Naive thymus-derived CD4-positive, alpha-beta T cell (primary cell): ENCODE results near the gene USP27X. TPM values are rescaled to one million over a fixed set of nuclear protein-coding genes. Genes with fewer than 3 reads are reported as not detected.

ENCODE experiments used
- ATAC-seq: fragments of 150-1000 bp; cut with Tn5 transposase; 2 replicates; pipeline ENCODE4 v1.10.0; 2021; ENCODE audit warnings: mild to moderate bottlenecking, moderate library complexity
- CTCF ChIA-PET: fragments of 350-600 bp; sonication (Branson Sonifier 250); formaldehyde crosslinking; loops from one replicate; lab custom pipeline; 2021; ENCODE audit warnings: antibody characterized with exemption; lab: Charles Lee
- POLR2A ChIA-PET: fragments of 350-600 bp; sonication (Branson Sonifier 250); formaldehyde crosslinking; loops from one replicate; lab custom pipeline; 2021; ENCODE audit warnings: antibody characterized with exemption, inconsistent platforms; lab: Charles Lee
- DNase-seq, 9 donors: peaks; one replicate each; pipeline versions ENCODE4 v3.0.0 to v3.0.0-alpha.2; 2020 to 2022; ENCODE audit warnings: mixed read lengths in 1 of 9
- H3K27ac ChIP-seq: one replicate; pipeline ENCODE4 v1.7.0; 2013; ENCODE audit warnings: mild to moderate bottlenecking, low read depth, low read length, moderate library complexity
- H3K27me3 ChIP-seq, 2 donors: one replicate each; pipeline ENCODE4 v1.7.0; 2013; ENCODE audit warnings: low read length in 2 of 2, mild to moderate bottlenecking in 2 of 2, moderate library complexity in 2 of 2; ENCODE audit not compliant: control insufficient read depth in 2 of 2, insufficient read depth in 2 of 2
- H3K36me3 ChIP-seq, 3 experiments: 1 replicate in 2 of 3; 2 replicates in 1 of 3; pipeline ENCODE4 v1.7.0; 2013; ENCODE audit warnings: low read length in 3 of 3, mild to moderate bottlenecking in 3 of 3, moderate library complexity in 1 of 3; ENCODE audit not compliant: insufficient read depth in 3 of 3, control insufficient read depth in 2 of 3
- H3K4me1 ChIP-seq, 2 donors: one replicate each; pipeline ENCODE4 v1.7.0; 2013; ENCODE audit warnings: low read length in 2 of 2, mild to moderate bottlenecking in 2 of 2, moderate library complexity in 1 of 2; ENCODE audit not compliant: control insufficient read depth in 2 of 2, insufficient read depth in 2 of 2
- H3K4me3 ChIP-seq: 2 replicates; pipeline ENCODE4 v1.7.0; 2013; ENCODE audit warnings: mild to moderate bottlenecking, low read length
- H3K9me3 ChIP-seq, 3 experiments: 1 replicate in 2 of 3; 2 replicates in 1 of 3; pipeline ENCODE4 v1.7.0; 2013; ENCODE audit warnings: low read length in 3 of 3; ENCODE audit not compliant: control insufficient read depth in 2 of 3
- H3K27ac Mint-ChIP-seq, 9 donors: one replicate each; pipeline ENCODE4 v1.8.0; 2020 to 2022; ENCODE audit warnings: mixed read lengths in 9 of 9, mild to moderate bottlenecking in 8 of 9, moderate library complexity in 5 of 9, inconsistent platforms in 2 of 9
- H3K27me3 Mint-ChIP-seq, 5 donors: one replicate each; pipeline ENCODE4 v1.8.0; 2021 to 2022; ENCODE audit warnings: mixed read lengths in 5 of 5, mild to moderate bottlenecking in 1 of 5
- H3K36me3 Mint-ChIP-seq, 5 donors: one replicate each; pipeline ENCODE4 v1.8.0; 2020 to 2022; ENCODE audit warnings: mixed read lengths in 5 of 5, mild to moderate bottlenecking in 3 of 5, inconsistent platforms in 1 of 5
- H3K4me1 Mint-ChIP-seq, 7 donors: one replicate each; pipeline ENCODE4 v1.8.0; 2020 to 2022; ENCODE audit warnings: mixed read lengths in 7 of 7, mild to moderate bottlenecking in 3 of 7, inconsistent platforms in 1 of 7
- H3K4me3 Mint-ChIP-seq, 10 donors: one replicate each; pipeline ENCODE4 v1.8.0; 2020 to 2022; ENCODE audit warnings: mild to moderate bottlenecking in 10 of 10, mixed read lengths in 10 of 10, moderate library complexity in 6 of 10, inconsistent platforms in 2 of 10
- H3K9me3 Mint-ChIP-seq, 11 donors: one replicate each; pipeline ENCODE4 v1.8.0; 2020 to 2022; ENCODE audit warnings: mixed read lengths in 11 of 11, mild to moderate bottlenecking in 4 of 11, inconsistent platforms in 1 of 11, moderate library complexity in 1 of 11
- intact Hi-C, 2 donors: fragments of 100-400 bp; cut with micrococcal nuclease; formaldehyde crosslinking; loops; one replicate each; pipeline ENCODE4 v1.15.1; 2023
- polyA plus RNA-seq, 2 donors: library from polyadenylated mRNA; unstranded; fragments of 300-500 nt; fragmentation: Illumina TruSeq; gene quantifications; one replicate each; pipeline ENCODE4 v1.2.3, GENCODE V29; 2021
- total RNA-seq, 6 experiments: library from RNA in 5 of 6; stranded (reverse) in 5 of 6; gene quantifications; 1 replicate in 5 of 6; 2 replicates in 1 of 6; pipeline ENCODE4 v1.2.3 and lab custom pipeline; 2021 to 2026

The USP27X gene
- total RNA-seq (1 to 10 TPM; 1.8 to 9.4 (median 3.8) TPM), polyA plus RNA-seq (1 to 10 TPM in 1 of 2 donors, under 1 TPM in 1; 0.97 to 1.2 TPM), total RNA-seq (lab: John Stamatoyannopoulos, UW) (5.0 reads per million, percentile 24 among the genes with 10 or more reads in this experiment)

GRCh38 chrX:49878834-49879655 is at the start of gene USP27X:
USP27X (plus strand) TSS chrX:49879484; CDS start chrX:49880308, 824 bp downstream.
- ATAC-seq: peak; percentile 96
- H3K9me3 Mint-ChIP-seq: no peaks in the 10 kb centered on the region
- H3K27ac Mint-ChIP-seq: peak within 1 kb of the TSS; percentile 63 to 89 (median 74)
- no peaks in the 10 kb centered on the region for H3K27me3 Mint-ChIP-seq
- H3K4me3 ChIP-seq: peak within 1 kb of the TSS; percentile 60
- CTCF ChIA-PET: interaction anchor here (0.9 to 1.3 kb wide), 2 partner anchors 38 to 43 kb away, joined by 3 to 5 read pairs; partner anchors contain the start of gene CLCN5
- peak; percentile 60 to 82 (median 71) for DNase-seq
- peak within 1 kb of the TSS; percentile 81 to 91 (median 86) for H3K4me3 Mint-ChIP-seq
- H3K36me3 ChIP-seq: no peaks in the 10 kb centered on the region
- peaks cover 0 to under 1% (median 0%) of the 10 kb centered on the region in 5 donors for H3K36me3 Mint-ChIP-seq
- H3K27me3 ChIP-seq: no peaks in the 10 kb centered on the region
- POLR2A ChIA-PET: no interaction called here
- H3K27ac ChIP-seq: peak within 1 kb of the TSS; percentile 65
- H3K4me1 ChIP-seq: peaks cover 10 to 19% of the 10 kb centered on the region in 2 donors
- H3K4me1 Mint-ChIP-seq: peaks cover 6 to 47% (median 36%) of the 10 kb centered on the region in 7 donors
- intact Hi-C loops: loop anchor here (1.0 to 5.0 kb wide), 7 partner anchors 43 to 1518 kb away; partner anchors contain the start of genes CLCN5 (in 2 of the 2), CCNB3 (in 1 of the 2), MAGIX (in 1 of the 2) and PPP1R3F (in 1 of the 2)
- no peaks in the 10 kb centered on the region for H3K9me3 ChIP-seq

DNA sequence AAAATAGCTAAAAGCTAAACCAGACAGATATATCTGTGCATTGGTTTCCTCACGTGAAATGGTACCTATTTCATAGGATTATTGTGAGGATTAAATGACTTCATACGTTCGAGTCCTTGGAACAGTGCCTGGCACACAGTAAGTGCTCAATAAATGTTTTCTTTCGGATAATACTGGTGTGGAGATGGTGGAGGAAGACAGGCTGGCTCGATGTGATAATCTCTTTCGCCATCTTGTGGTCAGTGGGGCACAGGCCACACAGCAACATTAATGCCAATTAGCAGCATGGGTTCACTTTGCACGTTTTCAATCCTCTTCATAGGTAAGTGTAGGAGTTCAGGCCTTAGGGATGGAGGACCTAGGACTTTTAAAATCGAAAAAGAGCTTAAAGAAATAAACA is 40.9 kb upstream of the USP27X start:
- DNase-seq: peak in 1 of 9 donors; percentile 1

DNA sequence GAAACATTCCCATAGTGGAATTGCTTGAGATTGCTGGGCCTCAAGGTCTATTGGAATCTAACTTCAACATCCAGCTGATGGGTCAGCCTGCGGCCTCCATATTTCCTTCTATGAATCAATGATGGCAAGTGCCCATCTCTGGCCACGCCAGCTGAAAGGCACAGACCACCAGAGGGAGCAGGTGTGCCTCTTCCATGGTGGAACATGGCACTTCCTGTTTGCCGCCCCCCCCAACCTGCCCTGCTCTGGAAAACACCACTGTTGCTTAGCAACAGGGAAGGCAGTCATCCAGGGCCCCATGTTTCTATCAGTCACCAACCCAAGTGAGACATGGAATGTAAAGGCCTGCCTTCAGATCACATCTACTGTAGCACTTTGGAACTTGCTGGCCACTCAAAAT is 38.6 kb upstream of the USP27X start:
- H3K27me3 ChIP-seq: no peaks in the 10 kb centered on the region
- ATAC-seq: peak; percentile 67
- no peak overlapping the region for H3K4me3 ChIP-seq
- H3K27me3 Mint-ChIP-seq: no peaks in the 10 kb centered on the region
- ChIA-PET CTCF (no interaction called here), POLR2A (no interaction called here)
- intact Hi-C loops: no loop called here
- no peaks in the 10 kb centered on the region for H3K4me1 Mint-ChIP-seq
- H3K27ac Mint-ChIP-seq: peak overlapping the region in 1 of 9 donors; percentile 29
- peak in 6 of 9 donors; percentile 1 to 51 (median 28) for DNase-seq
- no peak overlapping the region for H3K4me3 Mint-ChIP-seq
- no peaks in the 10 kb centered on the region for H3K4me1 ChIP-seq
- no peaks in the 10 kb centered on the region for H3K9me3 Mint-ChIP-seq
- H3K27ac ChIP-seq: no peak overlapping the region
- H3K9me3 ChIP-seq: no peaks in the 10 kb centered on the region
- no peaks in the 10 kb centered on the region for H3K36me3 Mint-ChIP-seq
- no peaks in the 10 kb centered on the region for H3K36me3 ChIP-seq

More for the DNA sequence above, 40.9 kb upstream of the USP27X start:
- no peaks in the 10 kb centered on the region for H3K9me3 Mint-ChIP-seq
- H3K4me3 Mint-ChIP-seq: no peak overlapping the region
- Histone ChIP-seq H3K27me3 (no peaks in the 10 kb centered on the region), H3K36me3 (no peaks in the 10 kb centered on the region), H3K4me1 (no peaks in the 10 kb centered on the region), H3K4me3 (no peak overlapping the region), H3K27ac (no peak overlapping the region), H3K9me3 (no peaks in the 10 kb centered on the region)
- intact Hi-C loops: no loop called here
- ATAC-seq: peak; percentile 36
- no peaks in the 10 kb centered on the region for H3K4me1 Mint-ChIP-seq
- peaks cover 0 to 2% (median 0%) of the 10 kb centered on the region in 5 donors for H3K27me3 Mint-ChIP-seq
- ChIA-PET POLR2A (no interaction called here), CTCF (no interaction called here)
- no peak overlapping the region for H3K27ac Mint-ChIP-seq
- no peaks in the 10 kb centered on the region for H3K36me3 Mint-ChIP-seq

- no peaks in the 10 kb centered on the region for H3K27me3 ChIP-seq
- H3K27ac ChIP-seq: no peak overlapping the region
- DNase-seq: no peak
- no peak overlapping the region for H3K4me3 Mint-ChIP-seq
- H3K9me3 ChIP-seq: no peaks in the 10 kb centered on the region
- CTCF ChIA-PET: no interaction called here
- H3K4me1 ChIP-seq: no peaks in the 10 kb centered on the region
- intact Hi-C loops: no loop called here
- POLR2A ChIA-PET: no interaction called here
- no peaks in the 10 kb centered on the region for H3K27me3 Mint-ChIP-seq
- no peaks in the 10 kb centered on the region for H3K4me1 Mint-ChIP-seq
- no peak overlapping the region for H3K4me3 ChIP-seq
- no peaks in the 10 kb centered on the region for H3K36me3 ChIP-seq
- no peak overlapping the region for H3K27ac Mint-ChIP-seq
- H3K9me3 Mint-ChIP-seq: no peaks in the 10 kb centered on the region
- ATAC-seq: no peak
- H3K36me3 Mint-ChIP-seq: no peaks in the 10 kb centered on the region
Observed at GRCh38 chrX:49842621-49843020, 36.7 kb upstream of the USP27X start.

- Histone ChIP-seq H3K4me1 (no peaks in the 10 kb centered on the region), H3K9me3 (no peaks in the 10 kb centered on the region), H3K36me3 (no peaks in the 10 kb centered on the region), H3K27ac (no peak overlapping the region), H3K27me3 (no peaks in the 10 kb centered on the region), H3K4me3 (no peak overlapping the region)
- ChIA-PET CTCF (no interaction called here), POLR2A (no interaction called here)
- no peak overlapping the region for H3K4me3 Mint-ChIP-seq
- no peaks in the 10 kb centered on the region for H3K4me1 Mint-ChIP-seq
- no peaks in the 10 kb centered on the region for H3K36me3 Mint-ChIP-seq
- intact Hi-C loops: no loop called here
- peaks cover 0 to 3% (median 0%) of the 10 kb centered on the region in 11 donors for H3K9me3 Mint-ChIP-seq
- no peaks in the 10 kb centered on the region for H3K27me3 Mint-ChIP-seq
- no peak for ATAC-seq
- H3K27ac Mint-ChIP-seq: no peak overlapping the region
- no peak for DNase-seq
Observed at GRCh38 chrX:49844611-49845010, 34.7 kb upstream of the USP27X start.

- intact Hi-C loops: no loop called here
- Mint-ChIP-seq H3K4me1 (no peaks in the 10 kb centered on the region), H3K27me3 (peaks cover 0 to 3% (median 0%) of the 10 kb centered on the region in 5 donors), H3K9me3 (peaks cover 0 to 3% (median 0%) of the 10 kb centered on the region in 11 donors), H3K4me3 (no peak overlapping the region), H3K36me3 (no peaks in the 10 kb centered on the region), H3K27ac (no peak overlapping the region)
- Histone ChIP-seq H3K36me3 (no peaks in the 10 kb centered on the region), H3K9me3 (no peaks in the 10 kb centered on the region), H3K27ac (no peak overlapping the region), H3K4me3 (no peak overlapping the region), H3K4me1 (no peaks in the 10 kb centered on the region), H3K27me3 (no peaks in the 10 kb centered on the region)
- no peak for DNase-seq
- CTCF ChIA-PET: no interaction called here
- POLR2A ChIA-PET: no interaction called here
- ATAC-seq: no peak
Observed at GRCh38 chrX:49845701-49846403, 33.4 kb upstream of the USP27X start.
